ENCODE measurements around the gene TCFL5.

TCFL5 gene

GRCh38 chr20:62799036-62799435 is 62.6 kb downstream of the TCFL5 start:
- DNase-seq (ENCODE audit: low read depth in 2 of 2): no peak

DNA sequence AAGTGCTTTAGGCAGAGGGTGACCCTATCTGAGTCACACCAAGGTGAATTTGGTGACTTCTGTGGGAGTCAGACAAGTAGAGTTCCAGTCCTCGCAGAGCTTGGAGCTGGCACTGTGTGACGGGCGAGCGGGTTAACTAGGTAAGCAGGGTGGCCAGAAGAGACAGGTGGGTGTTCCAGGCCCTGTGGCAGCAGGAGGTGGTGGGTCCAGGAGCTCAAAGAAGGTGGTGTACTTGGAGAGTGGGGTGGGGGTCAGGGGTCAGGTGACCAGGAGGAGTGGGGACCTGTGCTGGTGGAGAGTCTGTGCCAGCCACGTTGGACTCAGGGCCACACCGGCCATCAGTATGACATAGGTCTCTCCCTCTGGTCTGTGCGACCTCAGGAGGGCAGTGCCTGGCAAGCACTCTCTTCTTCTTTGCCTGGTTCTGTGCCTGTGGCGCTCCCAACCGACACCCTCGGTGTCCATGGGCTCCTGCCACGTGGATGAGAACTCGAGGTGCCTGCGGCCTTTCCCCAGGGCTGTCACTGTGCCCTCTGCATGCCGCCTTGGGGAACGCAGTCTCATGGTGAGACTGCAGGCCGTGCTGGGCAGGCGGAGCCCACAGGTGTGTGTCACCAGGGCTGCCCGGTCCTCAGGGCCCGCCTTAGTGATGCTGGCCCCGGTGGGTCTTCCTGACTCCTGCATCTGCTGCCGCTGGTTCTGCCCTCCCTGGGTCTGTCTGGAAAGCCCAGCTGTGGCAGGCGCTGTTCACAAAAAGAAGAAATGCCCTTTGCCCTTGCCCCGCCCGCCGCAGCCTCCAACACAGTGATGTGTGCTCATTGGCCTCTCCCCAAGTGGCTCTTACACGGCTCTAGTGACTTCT is 63.7 kb downstream of the TCFL5 start:
- no peak for DNase-seq (ENCODE audit: low read depth in 2 of 2)

GRCh38 chr20:62796699-62797491 is 64.7 kb downstream of the TCFL5 start:
- peak in 1 of 2 donors; percentile 26 for DNase-seq (ENCODE audit: low read depth in 2 of 2)

GRCh38 chr20:62795023-62795761 is 66.4 kb downstream of the TCFL5 start:
- peak; percentile 15 to 56 for DNase-seq (ENCODE audit: low read depth in 2 of 2)

DNA sequence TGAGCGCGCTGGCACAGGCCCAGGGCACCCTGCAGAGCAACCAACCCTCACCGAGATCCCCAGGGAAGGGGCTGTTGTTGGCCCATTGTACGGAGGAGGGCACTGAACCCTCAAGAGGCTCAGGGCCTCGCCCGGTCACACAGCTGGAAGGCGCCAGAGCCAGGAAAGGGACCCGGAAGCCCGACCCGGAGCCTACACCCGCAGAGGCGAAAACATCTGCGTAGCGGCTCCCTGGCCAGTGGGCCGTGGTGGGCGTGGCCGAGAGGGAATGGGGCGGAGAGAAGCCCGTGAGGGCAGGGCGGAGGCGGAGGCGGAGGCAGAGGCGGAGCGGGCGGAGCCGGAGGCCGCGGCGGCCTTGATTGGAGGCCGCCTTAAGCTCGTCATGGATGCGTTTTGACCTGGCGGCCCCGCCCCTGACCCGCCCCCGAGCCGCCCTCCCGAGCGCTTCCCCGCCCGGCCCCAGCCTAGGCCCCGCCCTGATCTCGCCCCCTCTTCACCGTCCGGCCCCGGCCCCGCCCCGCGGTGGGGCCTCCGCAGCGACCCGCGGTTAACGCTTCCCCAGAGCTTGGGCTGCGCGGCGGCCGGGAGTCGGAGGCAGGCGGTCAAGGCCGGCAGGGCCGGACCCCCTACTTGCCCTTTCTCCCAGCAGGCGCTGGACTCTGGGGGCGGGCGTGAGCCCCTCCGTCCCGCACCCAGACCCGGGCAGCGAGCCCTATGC is 67.5 kb downstream of the TCFL5 start:
- peak; percentile 69 to 91 for DNase-seq (ENCODE audit: low read depth in 2 of 2)

DNA sequence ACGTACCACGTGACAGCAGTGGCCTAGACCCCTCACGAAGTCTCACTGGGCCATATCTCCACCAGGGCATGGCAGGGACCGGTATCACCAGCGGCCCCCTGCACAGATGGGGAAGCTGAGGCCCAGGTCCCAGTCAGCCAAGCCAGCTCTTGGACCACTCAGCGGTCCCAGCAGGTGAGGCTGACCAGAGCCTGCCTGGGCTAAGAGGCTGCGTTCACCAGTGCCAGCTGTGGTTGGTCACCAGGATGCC is 67.9 kb downstream of the TCFL5 start:
- no peak for DNase-seq (ENCODE audit: low read depth in 2 of 2)

DNA sequence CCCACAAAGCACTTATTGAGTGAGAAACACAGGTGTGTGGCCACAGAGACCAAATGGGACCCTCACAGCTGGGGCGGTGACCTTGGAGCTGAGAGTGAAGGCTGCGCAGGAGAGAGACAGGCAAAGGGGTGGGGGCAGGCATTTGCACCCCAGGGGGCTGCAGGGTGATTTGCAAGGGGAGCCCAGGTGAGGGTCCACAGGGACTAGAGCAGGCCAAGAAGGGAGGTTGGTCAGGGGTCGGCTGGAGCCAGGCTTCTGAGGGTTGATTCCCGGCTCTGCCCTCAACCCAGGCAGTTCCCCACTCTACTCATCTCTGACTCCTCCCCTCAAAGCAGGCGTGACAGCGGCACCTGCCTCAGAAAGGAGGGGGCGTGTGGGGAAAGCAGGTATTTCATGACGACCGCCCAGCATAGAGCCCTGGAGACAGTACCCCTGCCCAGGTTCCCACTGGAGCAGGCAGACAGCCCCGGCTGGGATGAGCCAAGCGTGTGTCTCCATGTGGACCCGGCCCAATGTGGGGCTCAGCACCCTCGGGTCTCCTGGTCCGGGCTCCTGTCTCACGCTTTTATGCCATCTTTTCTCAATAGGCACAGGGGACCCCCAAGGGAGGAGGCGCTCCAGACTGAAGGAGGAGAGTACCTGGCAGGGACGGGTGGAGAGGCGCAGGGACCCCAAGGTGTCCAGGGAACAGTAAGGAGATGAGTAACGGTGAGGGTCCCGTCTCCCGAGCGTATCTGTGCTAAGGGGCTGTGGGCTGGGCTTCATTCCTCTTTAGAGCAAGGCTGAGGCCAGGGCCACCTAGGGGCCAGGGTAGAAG is 68.5 kb downstream of the TCFL5 start:
- no peak for DNase-seq (ENCODE audit: low read depth in 2 of 2)

- no peak for DNase-seq (ENCODE audit: low read depth in 2 of 2)
These were observed 69.3 kb downstream of the TCFL5 start for GRCh38 chr20:62792182-62792939.

GRCh38 chr20:62791301-62792181 is 70.1 kb downstream of the TCFL5 start:
- peak in 1 of 2 donors; percentile 31 for DNase-seq (ENCODE audit: low read depth in 2 of 2)

Data from stimulated activated CD4-positive, alpha-beta T cell treated with anti-CD3 and anti-CD28 coated beads, Interleukin-1b, Interleukin-23, amount 100 ng/mL, for 1 hour (primary cell).